ENCODE data around the gene GDNF.

- TF ChIP-seq EZH2 (IDR thresholded peaks at IDR 0.05; ENCODE audit: low read depth): no peak
- TF ChIP-seq CTCF (conservative IDR thresholded peaks at IDR 0.05): no peak
Measured at GRCh38 chr5:37886242-37886905, 46.5 kb upstream of the GDNF start.
